AG04449 (cell line): ENCODE data around the gene TAF1C.

Experiments used
- CTCF ChIA-PET: fragments of 350-600 bp; formaldehyde crosslinking; extraction: SDS; loops from one replicate; lab custom pipeline; 2021; ENCODE audit warnings: antibody characterized with exemption; lab: Yijun Ruan, JAX
- POLR2A ChIA-PET: fragments of 400-600, 350-600 bp; formaldehyde crosslinking; extraction: SDS; loops from one replicate; lab custom pipeline; 2020; ENCODE audit warnings: antibody characterized with exemption, inconsistent platforms; lab: Yijun Ruan, JAX
- DNase-seq: peaks from one replicate; pipeline ENCODE4 v3.0.0-alpha.2; 2010; ENCODE audit warnings: low read depth, low spot score
- H3K4me3 ChIP-seq: 2 replicates; pipeline ENCODE4 v1.5.1; 2011; ENCODE audit warnings: low read depth, mild to moderate bottlenecking, control low read depth, low read length
- TF ChIP-seq, protein P1 (sequence below): IDR thresholded peaks from one replicate; pipeline ENCODE4 v1.5.1; 2011; ENCODE audit warnings: mild to moderate bottlenecking, moderate library complexity, low read length, control low read depth, inconsistent platforms; ENCODE audit not compliant: insufficient read depth; ENCODE audit errors: missing control alignments

Gene TAF1C

DNA sequence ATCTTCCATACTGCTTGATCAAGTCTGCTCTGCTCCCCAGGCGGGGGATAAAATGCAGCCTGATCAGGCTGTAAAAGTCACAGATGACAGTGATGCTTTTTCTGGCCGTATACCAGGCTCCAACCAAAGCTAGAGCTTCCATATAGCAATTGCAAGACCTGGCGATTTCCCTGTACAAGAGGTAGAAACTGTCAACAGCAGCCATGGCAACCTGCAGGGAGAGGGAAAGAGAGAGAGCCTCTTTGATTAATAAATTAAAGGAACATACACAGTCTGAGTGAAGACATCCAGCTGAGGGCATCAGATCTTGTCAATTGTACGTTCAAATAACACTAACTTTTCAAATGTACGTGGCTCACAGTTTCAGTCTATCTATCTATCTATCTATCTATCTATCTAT lies 55.7 kb downstream of the TAF1C start:
- ChIA-PET CTCF (interaction anchor here (1.4 to 3.1 kb wide), 4 partner anchors 9 to 67 kb away, joined by 3 to 13 read pairs (median 6); partner anchors contain the start of gene TAF1C), POLR2A (no interaction called here)
- TF ChIP-seq, protein P1, sequence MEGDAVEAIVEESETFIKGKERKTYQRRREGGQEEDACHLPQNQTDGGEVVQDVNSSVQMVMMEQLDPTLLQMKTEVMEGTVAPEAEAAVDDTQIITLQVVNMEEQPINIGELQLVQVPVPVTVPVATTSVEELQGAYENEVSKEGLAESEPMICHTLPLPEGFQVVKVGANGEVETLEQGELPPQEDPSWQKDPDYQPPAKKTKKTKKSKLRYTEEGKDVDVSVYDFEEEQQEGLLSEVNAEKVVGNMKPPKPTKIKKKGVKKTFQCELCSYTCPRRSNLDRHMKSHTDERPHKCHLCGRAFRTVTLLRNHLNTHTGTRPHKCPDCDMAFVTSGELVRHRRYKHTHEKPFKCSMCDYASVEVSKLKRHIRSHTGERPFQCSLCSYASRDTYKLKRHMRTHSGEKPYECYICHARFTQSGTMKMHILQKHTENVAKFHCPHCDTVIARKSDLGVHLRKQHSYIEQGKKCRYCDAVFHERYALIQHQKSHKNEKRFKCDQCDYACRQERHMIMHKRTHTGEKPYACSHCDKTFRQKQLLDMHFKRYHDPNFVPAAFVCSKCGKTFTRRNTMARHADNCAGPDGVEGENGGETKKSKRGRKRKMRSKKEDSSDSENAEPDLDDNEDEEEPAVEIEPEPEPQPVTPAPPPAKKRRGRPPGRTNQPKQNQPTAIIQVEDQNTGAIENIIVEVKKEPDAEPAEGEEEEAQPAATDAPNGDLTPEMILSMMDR = no peak
- H3K4me3 ChIP-seq = no peak overlapping the region
- no peak for DNase-seq
